Fibroblast of villous mesenchyme (primary cell): ENCODE results near the gene RPUSD2. TPM values are rescaled to one million over a fixed set of nuclear protein-coding genes. Genes with fewer than 3 reads are reported as not detected.

Source experiments
- DNase-seq: peaks from one replicate; pipeline ENCODE4 v3.0.0-alpha.2; 2010; ENCODE audit warnings: low read depth
- H3K4me3 ChIP-seq: 2 replicates; pipeline ENCODE4 v1.5.1; 2011; ENCODE audit warnings: low read depth, mild to moderate bottlenecking, low read length
- CTCF ChIP-seq: IDR thresholded peaks from 2 replicates; pipeline ENCODE4 v1.5.1; 2012; ENCODE audit warnings: low read depth, mild to moderate bottlenecking, low read length; ENCODE audit not compliant: insufficient read depth
- total RNA-seq: library from RNA; depleted of rRNA; stranded (reverse); fragments of >200 nt; gene quantifications from 2 replicates; pipeline ENCODE4 v1.2.3, GENCODE V29; 2012

RPUSD2 gene
- 11.2 and 11.9 TPM in 2 replicates for total RNA-seq

GRCh38 chr15:40569129-40569953, at the start of gene RPUSD2:
TSS of gene RPUSD2 (plus strand) at chr15:40569299. CDS start at chr15:40569338, 39 bp downstream.
- DNase-seq: peak; percentile 93
- H3K4me3 ChIP-seq: peak within 1 kb of the TSS; percentile 86
- TF ChIP-seq CTCF: no peak

- no peak for TF ChIP-seq CTCF
- no peak overlapping the region for H3K4me3 ChIP-seq
- DNase-seq: no peak
These were observed 45.5 kb upstream of the RPUSD2 start for GRCh38 chr15:40523611-40524010.

- no peak for DNase-seq
- no peak overlapping the region for H3K4me3 ChIP-seq
- no peak for TF ChIP-seq CTCF
These were observed 43.2 kb upstream of the RPUSD2 start for GRCh38 chr15:40525855-40526254.

GRCh38 chr15:40528801-40529200, 40.3 kb upstream of the RPUSD2 start:
- no peak for TF ChIP-seq CTCF
- no peak overlapping the region for H3K4me3 ChIP-seq
- DNase-seq: no peak

- H3K4me3 ChIP-seq: no peak overlapping the region
- no peak for TF ChIP-seq CTCF
- no peak for DNase-seq
These were observed 35.2 kb upstream of the RPUSD2 start for GRCh38 chr15:40533763-40534364.

GRCh38 chr15:40534371-40534770, 34.7 kb upstream of the RPUSD2 start:
- no peak overlapping the region for H3K4me3 ChIP-seq
- no peak for TF ChIP-seq CTCF
- no peak for DNase-seq

GRCh38 chr15:40536501-40536900, 32.6 kb upstream of the RPUSD2 start:
- H3K4me3 ChIP-seq: no peak overlapping the region
- peak; percentile 29 for DNase-seq
- TF ChIP-seq CTCF: no peak
